HepG2 (cell line): ENCODE results near the gene NELFB.

Source experiments
- CBX5 ChIP-seq: sonication (generic); formaldehyde crosslinking; IDR thresholded peaks from 2 replicates; pipeline ENCODE4 v1.4.0; 2020; ENCODE audit warnings: missing genetic modification reagents, borderline replicate concordance
- ELF1 ChIP-seq: sonication (generic); formaldehyde crosslinking; IDR thresholded peaks from 2 replicates; pipeline ENCODE4 v1.4.0; 2020; ENCODE audit warnings: missing genetic modification reagents
- ZNF253 ChIP-seq: sonication (generic); formaldehyde crosslinking; IDR thresholded peaks from 2 replicates; pipeline ENCODE4 v1.8.0; 2022; ENCODE audit warnings: mild to moderate bottlenecking, missing genetic modification reagents, borderline replicate concordance

- no peak for TF ChIP-seq ZNF253 (CRISPR knock-in tag)
- no peak for TF ChIP-seq ELF1 (CRISPR knock-in tag)
- TF ChIP-seq CBX5 (CRISPR knock-in tag) = no peak
These were observed 34.6 kb upstream of the NELFB start for GRCh38 chr9:137220317-137221094.
